HCT116 (cell line): ENCODE results near the gene MAN2A2. TPM values are rescaled to one million over a fixed set of nuclear protein-coding genes. Genes with fewer than 3 reads are reported as not detected.

ENCODE experiments used
- ATAC-seq: fragments of 200-7000 bp; cut with Tn5 transposase; 2 replicates; pipeline ENCODE4 v1.9.1; 2020; ENCODE audit warnings: mild to moderate bottlenecking, moderate library complexity
- BruUV-seq: library from RNA; stranded (reverse); fragments of 400-500 nt; replicated peaks from 2 replicates; lab custom pipeline; 2021; lab: Mats Ljungman, UMichigan
- CTCF ChIA-PET: fragments of 300-600 bp; sonication (Branson Sonifier 250); formaldehyde crosslinking; loops from one replicate; lab custom pipeline; 2021; ENCODE audit warnings: antibody characterized with exemption; lab: Charles Lee
- POLR2A ChIA-PET: fragments of 300-600, 350-600 bp; sonication (Branson Sonifier 250); formaldehyde crosslinking; loops from one replicate; lab custom pipeline; 2021; ENCODE audit warnings: antibody characterized with exemption; lab: Charles Lee
- RAD21 ChIA-PET, 2 experiments: fragments of 300-600 bp; sonication (Branson Sonifier 250); formaldehyde crosslinking; loops; one replicate each; lab custom pipeline; 2023; ENCODE audit warnings: low total read pairs in 2 of 2; ENCODE audit not compliant: uncharacterized antibody in 2 of 2, unreplicated experiment in 2 of 2, low non-redundant PET in 1 of 2; lab: Charles Lee
- DNase-seq: peaks from one replicate; pipeline ENCODE4 v3.0.0-alpha.2; 2010; ENCODE audit warnings: low read depth, low spot score
- H2AFZ ChIP-seq: fragments of 200-600 bp; shearing (Covaris generic), sonication (generic); 2 replicates; pipeline ENCODE4 v1.6.1; 2017; ENCODE audit warnings: low read depth, mixed run types, mixed read lengths, antibody characterized with exemption, low read length; ENCODE audit not compliant: poor library complexity, severe bottlenecking
- H3K27ac ChIP-seq: 2 replicates; pipeline ENCODE4 v1.5.1; 2012; ENCODE audit warnings: low read depth, low read length
- H3K27me3 ChIP-seq: fragments of 200-600 bp; sonication (generic); 2 replicates; pipeline ENCODE4 v1.6.1; 2016; ENCODE audit warnings: mixed run types, low read length, mixed read lengths; ENCODE audit not compliant: insufficient read depth
- H3K36me3 ChIP-seq, 2 experiments: fragments of 200-500 bp in 1 of 2; fragments of 200-600 bp in 1 of 2; sonication (Bioruptor generic) in 1 of 2; sonication (generic) in 1 of 2; 2 replicates each; pipeline versions ENCODE4 v1.5.1 to v1.6.1; 2014 to 2016; ENCODE audit warnings: low read length in 2 of 2, inconsistent platforms in 1 of 2, mixed read lengths in 1 of 2, mixed run types in 1 of 2; ENCODE audit not compliant: insufficient read depth in 2 of 2, control insufficient read depth in 1 of 2
- H3K4me1 ChIP-seq, 2 experiments: fragments of 200-600 bp in 1 of 2; sonication (generic) in 1 of 2; 2 replicates each; pipeline versions ENCODE4 v1.5.1 to v1.6.1; 2012 to 2017; ENCODE audit warnings: low read length in 2 of 2, inconsistent platforms in 1 of 2, mild to moderate bottlenecking in 1 of 2, mixed read lengths in 1 of 2, mixed run types in 1 of 2, moderate library complexity in 1 of 2; ENCODE audit not compliant: insufficient read depth in 2 of 2, control insufficient read depth in 1 of 2
- H3K4me2 ChIP-seq: fragments of 200-600 bp; sonication (generic); 2 replicates; pipeline ENCODE4 v1.6.1; 2017; ENCODE audit warnings: mixed run types, low read length, mixed read lengths
- H3K4me3 ChIP-seq, 2 experiments: fragments of 200-600 bp in 1 of 2; sonication (generic) in 1 of 2; replicated peaks in 1 of 2; 2 replicates each; pipeline ENCODE4 v1.5.1; 2011 to 2016; ENCODE audit warnings: low read length in 2 of 2, control low read depth in 1 of 2, low read depth in 1 of 2, mild to moderate bottlenecking in 1 of 2, mixed read lengths in 1 of 2, mixed run types in 1 of 2
- H3K79me2 ChIP-seq: fragments of 200-600 bp; sonication (generic); 2 replicates; pipeline ENCODE4 v1.6.1; 2017; ENCODE audit warnings: mild to moderate bottlenecking, mixed run types, low read length, moderate library complexity, mixed read lengths; ENCODE audit not compliant: insufficient read depth
- H3K9ac ChIP-seq: fragments of 200-600 bp; sonication (generic); 2 replicates; pipeline ENCODE4 v1.6.1; 2016; ENCODE audit warnings: low read length, mixed read lengths
- H3K9me2 ChIP-seq: fragments of 200-600 bp; sonication (generic), shearing (Covaris generic); 2 replicates; pipeline ENCODE4 v1.6.1; 2017; ENCODE audit warnings: mixed run types, mild to moderate bottlenecking, moderate library complexity; ENCODE audit not compliant: insufficient read depth
- H3K9me3 ChIP-seq, 2 experiments: fragments of 200-500 bp in 1 of 2; fragments of 200-600 bp in 1 of 2; sonication (Bioruptor generic) in 1 of 2; sonication (generic) in 1 of 2; 2 replicates each; pipeline ENCODE4 v1.6.1; 2014 to 2017; ENCODE audit warnings: low read length in 2 of 2, mixed read lengths in 2 of 2, inconsistent platforms in 1 of 2, low read depth in 1 of 2, mild to moderate bottlenecking in 1 of 2, mixed run types in 1 of 2, moderate library complexity in 1 of 2; ENCODE audit not compliant: control insufficient read depth in 1 of 2, insufficient read depth in 1 of 2
- H4K20me1 ChIP-seq: fragments of 200-600 bp; sonication (generic), shearing (Covaris generic); 2 replicates; pipeline ENCODE4 v1.6.1; 2017; ENCODE audit warnings: mixed run types, mild to moderate bottlenecking, moderate library complexity; ENCODE audit not compliant: insufficient read depth
- CBX3 ChIP-seq: IDR thresholded peaks from 2 replicates; pipeline ENCODE4 v1.6.1; 2012; ENCODE audit warnings: low read depth
- CEBPB ChIP-seq: IDR thresholded peaks from 2 replicates; pipeline ENCODE4 v1.6.1; 2012; ENCODE audit warnings: low read depth
- EGR1 ChIP-seq: IDR thresholded peaks from 2 replicates; pipeline ENCODE4 v1.6.1; 2012; ENCODE audit warnings: low read depth
- EZH2 ChIP-seq: fragments of 200-600 bp; sonication (generic); IDR thresholded peaks from 2 replicates; pipeline ENCODE4 v1.6.1; 2017; ENCODE audit warnings: antibody characterized with exemption, mixed run types
- EZH2phosphoT487 ChIP-seq: fragments of 200-600 bp; IDR thresholded peaks from 2 replicates; pipeline ENCODE4 v1.6.1; 2018; ENCODE audit warnings: antibody characterized with exemption, borderline replicate concordance
- FOSL1 ChIP-seq: IDR thresholded peaks from 2 replicates; pipeline ENCODE4 v1.6.1; 2012; ENCODE audit warnings: low read depth
- JUND ChIP-seq: IDR thresholded peaks from 2 replicates; pipeline ENCODE4 v1.6.1; 2012
- POLR2A ChIP-seq: IDR thresholded peaks from 2 replicates; pipeline ENCODE4 v1.7.0; 2011; ENCODE audit warnings: borderline replicate concordance; ENCODE audit not compliant: insufficient read depth, insufficient read length; ENCODE audit errors: extremely low read depth
- RAD21 ChIP-seq: IDR thresholded peaks from 2 replicates; pipeline ENCODE4 v1.6.1; 2012; ENCODE audit warnings: low read depth, mild to moderate bottlenecking
- SIN3A ChIP-seq: IDR thresholded peaks from 2 replicates; pipeline ENCODE4 v1.6.1; 2012; ENCODE audit warnings: low read depth
- SRF ChIP-seq: IDR thresholded peaks from 2 replicates; pipeline ENCODE4 v1.6.1; 2012; ENCODE audit warnings: low read depth
- TCF7L2 ChIP-seq: IDR thresholded peaks from 2 replicates; pipeline ENCODE4 v1.7.0; 2011; ENCODE audit warnings: borderline replicate concordance, inconsistent platforms; ENCODE audit not compliant: insufficient read depth, insufficient read length; ENCODE audit errors: extremely low read depth
- YY1 ChIP-seq: IDR thresholded peaks from 2 replicates; pipeline ENCODE4 v1.6.1; 2011; ENCODE audit warnings: low read length, low read depth, moderate library complexity, mild to moderate bottlenecking; ENCODE audit not compliant: insufficient replicate concordance; ENCODE audit errors: extremely low read depth
- ZNF274 ChIP-seq: fragments of 200-500 bp; sonication (Bioruptor generic); IDR thresholded peaks from 2 replicates; pipeline ENCODE4 v1.6.1; 2014; ENCODE audit warnings: mild to moderate bottlenecking, low read depth, low read length, inconsistent platforms
- intact Hi-C: fragments of 100-400 bp; cut with micrococcal nuclease; formaldehyde crosslinking; loops from 2 replicates; pipeline ENCODE4 v1.10.0; 2022
- total RNA-seq: library from RNA; stranded (reverse); gene quantifications from one replicate; pipeline ENCODE4 v1.2.1, GENCODE V29; 2021; ENCODE audit not compliant: unreplicated experiment
- TF ChIP-seq, protein P1 (sequence below), 3 experiments: fragments of 200-600 bp in 1 of 3; sonication (generic) in 1 of 3; IDR thresholded peaks in 2 of 3; conservative IDR thresholded peaks in 1 of 3; 2 replicates each; pipeline ENCODE4 v1.5.1; 2012 to 2017; ENCODE audit warnings: low read depth in 2 of 3, low read length in 2 of 3, antibody characterized with exemption in 1 of 3, borderline replicate concordance in 1 of 3, control low read depth in 1 of 3, mild to moderate bottlenecking in 1 of 3, mixed read lengths in 1 of 3, mixed run types in 1 of 3, moderate library complexity in 1 of 3; ENCODE audit not compliant: insufficient read depth in 1 of 3
- TF ChIP-seq, protein P2 (sequence below): IDR thresholded peaks from 2 replicates; pipeline ENCODE4 v1.6.1; 2012
- TF ChIP-seq, protein P3 (sequence below): IDR thresholded peaks from 2 replicates; pipeline ENCODE4 v1.6.1; 2012
- TF ChIP-seq, protein P4 (sequence below): IDR thresholded peaks from 2 replicates; pipeline ENCODE4 v1.6.1; 2012; ENCODE audit warnings: low read depth

Gene MAN2A2
- total RNA-seq, 1 experiment from 2014 or later = 44.9 TPM

DNA sequence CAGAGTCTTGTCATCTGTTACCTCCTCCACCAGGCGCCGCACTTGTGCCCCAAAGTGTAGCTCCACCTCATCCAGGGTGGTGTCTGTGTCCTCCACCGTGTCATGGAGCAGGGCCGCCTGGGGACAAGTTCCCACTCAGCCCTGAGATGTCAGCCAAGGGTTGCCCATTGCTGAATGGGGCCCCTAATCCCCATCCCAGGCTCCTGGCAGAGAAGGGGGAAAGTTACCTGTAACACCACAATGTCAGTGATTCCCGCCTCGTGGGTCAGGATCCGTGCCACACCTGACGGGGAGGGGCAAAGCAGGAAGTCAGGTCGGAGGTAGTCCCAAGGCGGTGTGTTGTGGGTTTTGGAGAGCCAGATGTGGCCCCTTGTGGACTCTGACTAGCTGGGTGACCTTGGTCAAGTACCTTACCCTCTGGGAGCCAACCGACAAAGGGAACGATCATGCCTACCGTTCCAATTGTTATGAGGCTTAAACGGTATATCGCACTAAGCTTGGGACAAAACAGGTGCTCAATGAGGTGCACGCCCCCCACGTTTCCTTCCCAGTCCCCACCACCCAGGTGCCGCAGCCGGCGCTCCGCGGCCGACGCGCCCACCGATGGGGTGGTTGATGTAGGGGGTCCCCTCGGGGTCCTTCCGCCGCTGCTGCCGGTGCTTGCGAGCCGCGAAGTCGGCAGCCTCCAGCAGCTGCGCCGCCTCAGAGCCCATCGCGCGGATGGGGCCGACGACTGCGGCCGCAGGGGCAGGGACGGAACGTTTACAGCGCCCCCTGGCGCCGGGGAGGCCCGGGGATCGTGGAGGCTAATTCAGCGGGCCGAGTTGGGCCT lies 28.9 kb downstream of the MAN2A2 start, which contains the start of gene HDDC3 (continued):
- TF ChIP-seq, protein P1, sequence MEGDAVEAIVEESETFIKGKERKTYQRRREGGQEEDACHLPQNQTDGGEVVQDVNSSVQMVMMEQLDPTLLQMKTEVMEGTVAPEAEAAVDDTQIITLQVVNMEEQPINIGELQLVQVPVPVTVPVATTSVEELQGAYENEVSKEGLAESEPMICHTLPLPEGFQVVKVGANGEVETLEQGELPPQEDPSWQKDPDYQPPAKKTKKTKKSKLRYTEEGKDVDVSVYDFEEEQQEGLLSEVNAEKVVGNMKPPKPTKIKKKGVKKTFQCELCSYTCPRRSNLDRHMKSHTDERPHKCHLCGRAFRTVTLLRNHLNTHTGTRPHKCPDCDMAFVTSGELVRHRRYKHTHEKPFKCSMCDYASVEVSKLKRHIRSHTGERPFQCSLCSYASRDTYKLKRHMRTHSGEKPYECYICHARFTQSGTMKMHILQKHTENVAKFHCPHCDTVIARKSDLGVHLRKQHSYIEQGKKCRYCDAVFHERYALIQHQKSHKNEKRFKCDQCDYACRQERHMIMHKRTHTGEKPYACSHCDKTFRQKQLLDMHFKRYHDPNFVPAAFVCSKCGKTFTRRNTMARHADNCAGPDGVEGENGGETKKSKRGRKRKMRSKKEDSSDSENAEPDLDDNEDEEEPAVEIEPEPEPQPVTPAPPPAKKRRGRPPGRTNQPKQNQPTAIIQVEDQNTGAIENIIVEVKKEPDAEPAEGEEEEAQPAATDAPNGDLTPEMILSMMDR (IDR thresholded peaks at IDR 0.05 in 2 of 3, conservative IDR thresholded peaks at IDR 0.05 in 1 of 3; ENCODE audit: borderline replicate concordance in 1 of 3, insufficient read depth in 1 of 3, low read depth in 2 of 3, low read length in 2 of 3) = peak in 2 of 3 experiments; percentile 84 to 92; a peak in 4 of 6 replicates

DNA sequence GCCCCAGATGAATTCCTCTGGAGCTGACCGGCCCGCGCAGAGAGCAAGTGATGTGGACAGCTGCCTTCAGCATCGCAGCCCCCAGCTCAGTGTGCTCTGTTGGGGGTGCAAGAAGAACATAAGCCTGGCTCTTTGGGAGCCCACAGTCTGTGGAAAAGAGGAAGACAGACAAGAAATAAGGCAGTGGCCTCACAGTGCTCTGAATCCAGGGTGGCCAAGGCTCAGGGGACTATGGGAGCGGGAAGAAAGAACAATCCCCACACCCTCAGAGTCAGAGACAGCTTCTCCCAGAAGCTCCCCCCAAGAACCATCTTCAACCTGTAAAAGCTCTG lies 29.5 kb downstream of the MAN2A2 start:
- ChIA-PET RAD21 (interaction anchor here in 1 of 2 experiments (1.1 kb wide), 1 partner anchor 22 kb away, joined by 3 read pairs; the partner anchor contains the start of gene RCCD1), CTCF (interaction anchor here (0.8 to 6.9 kb wide), 20 partner anchors 9 to 639 kb away, joined by 3 to 70 read pairs (median 7); partner anchors contain the start of genes MAN2A2, PRC1 and RCCD1), POLR2A (interaction anchor here (0.6 to 2.4 kb wide), 6 partner anchors 22 to 577 kb away, joined by 3 to 7 read pairs (median 4); partner anchors contain the start of genes MAN2A2 and RCCD1)
- DNase-seq = no peak
- peak overlapping the region; percentile 92 to 93 for H3K4me3 ChIP-seq
- peaks cover 22% of the 10 kb centered on the region; the same call in 1 of the 2 replicates for H3K79me2 ChIP-seq
- BruUV-seq = no TSS peak
- no peaks in the 10 kb centered on the region for H3K9me3 ChIP-seq
- H2AFZ ChIP-seq = peak overlapping the region; percentile 63
- peak overlapping the region; percentile 67 for H3K9ac ChIP-seq
- peaks cover 20 to 53% of the 10 kb centered on the region in 2 experiments; a peak in 3 of 4 replicates for H3K4me1 ChIP-seq
- ATAC-seq = no peak
- H3K4me2 ChIP-seq = peak overlapping the region; percentile 99
- no peaks in the 10 kb centered on the region for H3K9me2 ChIP-seq
- peak overlapping the region; percentile 78; the same call in 1 of the 2 replicates for H3K27ac ChIP-seq
- intact Hi-C loops = loop anchor here (1.0 to 5.0 kb wide), 3 partner anchors 100 to 639 kb away; no protein-coding TSS in a partner anchor
- no peaks in the 10 kb centered on the region; a peak in 1 of 4 replicates for H3K36me3 ChIP-seq
- no peaks in the 10 kb centered on the region for H3K27me3 ChIP-seq
- H4K20me1 ChIP-seq = no peaks in the 10 kb centered on the region
- TF ChIP-seq TCF7L2 (no peak), JUND (no peak), FOSL1 (no peak), SRF (no peak), EGR1 (no peak), EZH2 (no peak), YY1 (no peak), ZNF274 (no peak), SIN3A (no peak), POLR2A (no peak), RAD21 (no peak), EZH2phosphoT487 (no peak), CBX3 (no peak), CEBPB (no peak)
- TF ChIP-seq, protein P2, sequence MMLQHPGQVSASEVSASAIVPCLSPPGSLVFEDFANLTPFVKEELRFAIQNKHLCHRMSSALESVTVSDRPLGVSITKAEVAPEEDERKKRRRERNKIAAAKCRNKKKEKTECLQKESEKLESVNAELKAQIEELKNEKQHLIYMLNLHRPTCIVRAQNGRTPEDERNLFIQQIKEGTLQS = no peak
- TF ChIP-seq, protein P3, sequence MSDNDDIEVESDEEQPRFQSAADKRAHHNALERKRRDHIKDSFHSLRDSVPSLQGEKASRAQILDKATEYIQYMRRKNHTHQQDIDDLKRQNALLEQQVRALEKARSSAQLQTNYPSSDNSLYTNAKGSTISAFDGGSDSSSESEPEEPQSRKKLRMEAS = no peak
- TF ChIP-seq, protein P4, sequence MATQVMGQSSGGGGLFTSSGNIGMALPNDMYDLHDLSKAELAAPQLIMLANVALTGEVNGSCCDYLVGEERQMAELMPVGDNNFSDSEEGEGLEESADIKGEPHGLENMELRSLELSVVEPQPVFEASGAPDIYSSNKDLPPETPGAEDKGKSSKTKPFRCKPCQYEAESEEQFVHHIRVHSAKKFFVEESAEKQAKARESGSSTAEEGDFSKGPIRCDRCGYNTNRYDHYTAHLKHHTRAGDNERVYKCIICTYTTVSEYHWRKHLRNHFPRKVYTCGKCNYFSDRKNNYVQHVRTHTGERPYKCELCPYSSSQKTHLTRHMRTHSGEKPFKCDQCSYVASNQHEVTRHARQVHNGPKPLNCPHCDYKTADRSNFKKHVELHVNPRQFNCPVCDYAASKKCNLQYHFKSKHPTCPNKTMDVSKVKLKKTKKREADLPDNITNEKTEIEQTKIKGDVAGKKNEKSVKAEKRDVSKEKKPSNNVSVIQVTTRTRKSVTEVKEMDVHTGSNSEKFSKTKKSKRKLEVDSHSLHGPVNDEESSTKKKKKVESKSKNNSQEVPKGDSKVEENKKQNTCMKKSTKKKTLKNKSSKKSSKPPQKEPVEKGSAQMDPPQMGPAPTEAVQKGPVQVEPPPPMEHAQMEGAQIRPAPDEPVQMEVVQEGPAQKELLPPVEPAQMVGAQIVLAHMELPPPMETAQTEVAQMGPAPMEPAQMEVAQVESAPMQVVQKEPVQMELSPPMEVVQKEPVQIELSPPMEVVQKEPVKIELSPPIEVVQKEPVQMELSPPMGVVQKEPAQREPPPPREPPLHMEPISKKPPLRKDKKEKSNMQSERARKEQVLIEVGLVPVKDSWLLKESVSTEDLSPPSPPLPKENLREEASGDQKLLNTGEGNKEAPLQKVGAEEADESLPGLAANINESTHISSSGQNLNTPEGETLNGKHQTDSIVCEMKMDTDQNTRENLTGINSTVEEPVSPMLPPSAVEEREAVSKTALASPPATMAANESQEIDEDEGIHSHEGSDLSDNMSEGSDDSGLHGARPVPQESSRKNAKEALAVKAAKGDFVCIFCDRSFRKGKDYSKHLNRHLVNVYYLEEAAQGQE = no peak
